SU-DHL-6 (cell line): ENCODE measurements around the gene YBX3.

Experiments
- H2AFZ ChIP-seq: fragments of 200-600 bp; sonication (generic); 2 replicates; pipeline ENCODE4 v1.6.1; 2014; ENCODE audit warnings: low read depth, mild to moderate bottlenecking, moderate library complexity, mixed read lengths, antibody characterized with exemption, low read length; ENCODE audit not compliant: severe bottlenecking
- H3F3A ChIP-seq: fragments of 200-600 bp; shearing (Covaris generic); 2 replicates; pipeline ENCODE4 v1.6.0; 2016; ENCODE audit warnings: antibody characterized with exemption, mild to moderate bottlenecking; ENCODE audit not compliant: insufficient read depth
- H3K27ac ChIP-seq: fragments of 200-600 bp; sonication (generic); 2 replicates; pipeline ENCODE4 v1.5.1; 2016; ENCODE audit warnings: low read depth, mild to moderate bottlenecking, low read length, moderate library complexity, mixed read lengths
- H3K27me3 ChIP-seq: fragments of 200-600 bp; sonication (generic), shearing (Covaris generic); 2 replicates; pipeline ENCODE4 v1.6.0; 2014; ENCODE audit warnings: mild to moderate bottlenecking, low read length
- H3K36me3 ChIP-seq: fragments of 200-600 bp; sonication (generic); 2 replicates; pipeline ENCODE4 v1.6.1; 2014; ENCODE audit warnings: mild to moderate bottlenecking, low read length, mixed read lengths
- H3K4me2 ChIP-seq: fragments of 300-600, 200-600 bp; shearing (Covaris generic), sonication (generic); 2 replicates; pipeline ENCODE4 v1.6.0; 2014; ENCODE audit warnings: low read length, low read depth, mild to moderate bottlenecking; ENCODE audit not compliant: poor library complexity, severe bottlenecking
- H3K4me3 ChIP-seq: fragments of 200-600 bp; sonication (generic); 2 replicates; pipeline ENCODE4 v1.5.1; 2014; ENCODE audit warnings: antibody characterized with exemption, low read length, mild to moderate bottlenecking, mixed read lengths; ENCODE audit not compliant: insufficient read depth, poor library complexity, severe bottlenecking
- H3K79me2 ChIP-seq: fragments of 200-600 bp; sonication (generic); 2 replicates; pipeline ENCODE4 v1.6.1; 2014; ENCODE audit warnings: mild to moderate bottlenecking, low read length, moderate library complexity; ENCODE audit not compliant: insufficient read depth
- H3K9ac ChIP-seq: fragments of 200-600 bp; sonication (generic); 2 replicates; pipeline ENCODE4 v1.7.0; 2014; ENCODE audit warnings: mild to moderate bottlenecking, low read length
- H3K9me2 ChIP-seq: fragments of 200-600 bp; sonication (generic); replicated peaks from 2 replicates; pipeline ENCODE4 v1.6.1; 2014; ENCODE audit warnings: low read length; ENCODE audit not compliant: insufficient read depth
- H3K9me3 ChIP-seq: fragments of 200-600 bp; sonication (generic); 2 replicates; pipeline ENCODE4 v1.6.1; 2014; ENCODE audit warnings: low read length, mixed read lengths; ENCODE audit not compliant: insufficient read depth
- H4K20me1 ChIP-seq: fragments of 200-600 bp; sonication (generic); 2 replicates; pipeline ENCODE4 v1.6.1; 2014; ENCODE audit warnings: low read depth, mild to moderate bottlenecking, antibody characterized with exemption, low read length, moderate library complexity, mixed read lengths
- CTCF ChIP-seq: fragments of 200-600 bp; sonication (generic); IDR thresholded peaks from one replicate; pipeline ENCODE4 v1.5.1; 2017; ENCODE audit warnings: antibody characterized with exemption, mild to moderate bottlenecking, low read length, moderate library complexity; ENCODE audit not compliant: insufficient read depth, poor library complexity, severe bottlenecking
- EZH2phosphoT487 ChIP-seq: fragments of 200-600 bp; sonication (generic), shearing (Covaris generic); conservative IDR thresholded peaks from 2 replicates; pipeline ENCODE4 v1.6.1; 2018; ENCODE audit warnings: mild to moderate bottlenecking, antibody characterized with exemption, low read length, moderate library complexity, mixed read lengths

The YBX3 gene

GRCh38 chr12:10663869-10664268, 59.3 kb downstream of the YBX3 start:
- Histone ChIP-seq H3K36me3 (no peaks in the 10 kb centered on the region), H3K9me3 (no peaks in the 10 kb centered on the region), H3K79me2 (no peaks in the 10 kb centered on the region), H3K27me3 (no peaks in the 10 kb centered on the region), H3K4me2 (no peak overlapping the region), H3K27ac (no peak overlapping the region), H2AFZ (no peak overlapping the region), H4K20me1 (no peaks in the 10 kb centered on the region), H3K9ac (no peak overlapping the region), H3K4me3 (no peak overlapping the region), H3K9me2 (no peaks in the 10 kb centered on the region), H3F3A (no peaks in the 10 kb centered on the region)
- no peak for TF ChIP-seq EZH2phosphoT487
- no peak for TF ChIP-seq CTCF

GRCh38 chr12:10661338-10661737, 61.8 kb downstream of the YBX3 start:
- H2AFZ ChIP-seq = no peak overlapping the region
- no peak overlapping the region for H3K4me2 ChIP-seq
- no peaks in the 10 kb centered on the region for H3K27me3 ChIP-seq
- no peak overlapping the region for H3K27ac ChIP-seq
- no peaks in the 10 kb centered on the region for H3K9me2 ChIP-seq
- no peaks in the 10 kb centered on the region for H3K79me2 ChIP-seq
- no peak overlapping the region for H3K4me3 ChIP-seq
- H3K36me3 ChIP-seq = no peaks in the 10 kb centered on the region
- no peaks in the 10 kb centered on the region for H4K20me1 ChIP-seq
- no peak for TF ChIP-seq CTCF
- TF ChIP-seq EZH2phosphoT487 = no peak
- no peaks in the 10 kb centered on the region for H3F3A ChIP-seq
- H3K9me3 ChIP-seq = no peaks in the 10 kb centered on the region
- no peak overlapping the region for H3K9ac ChIP-seq

GRCh38 chr12:10654003-10654402, 69.1 kb downstream of the YBX3 start:
- TF ChIP-seq CTCF (no peak), EZH2phosphoT487 (no peak)
- Histone ChIP-seq H3K27ac (no peak overlapping the region), H4K20me1 (no peaks in the 10 kb centered on the region), H3K4me3 (no peak overlapping the region), H3K9ac (no peak overlapping the region), H3K4me2 (no peak overlapping the region), H2AFZ (no peak overlapping the region), H3K9me3 (no peaks in the 10 kb centered on the region), H3K9me2 (no peaks in the 10 kb centered on the region), H3K79me2 (no peaks in the 10 kb centered on the region), H3F3A (no peaks in the 10 kb centered on the region), H3K27me3 (no peaks in the 10 kb centered on the region), H3K36me3 (no peaks in the 10 kb centered on the region)

- Histone ChIP-seq H3K9me3 (no peaks in the 10 kb centered on the region), H3K27me3 (no peaks in the 10 kb centered on the region), H3K36me3 (no peaks in the 10 kb centered on the region), H3K4me3 (no peak overlapping the region), H3K9ac (no peak overlapping the region), H3K27ac (no peak overlapping the region), H2AFZ (no peak overlapping the region), H3K4me2 (no peak overlapping the region), H4K20me1 (no peaks in the 10 kb centered on the region), H3K79me2 (no peaks in the 10 kb centered on the region), H3F3A (no peaks in the 10 kb centered on the region), H3K9me2 (no peaks in the 10 kb centered on the region)
- TF ChIP-seq CTCF (no peak), EZH2phosphoT487 (no peak)
These were observed 70.9 kb downstream of the YBX3 start for GRCh38 chr12:10652192-10652591.
